Measurements from ENCODE around the gene TRIM10.

The TRIM10 gene

DNA sequence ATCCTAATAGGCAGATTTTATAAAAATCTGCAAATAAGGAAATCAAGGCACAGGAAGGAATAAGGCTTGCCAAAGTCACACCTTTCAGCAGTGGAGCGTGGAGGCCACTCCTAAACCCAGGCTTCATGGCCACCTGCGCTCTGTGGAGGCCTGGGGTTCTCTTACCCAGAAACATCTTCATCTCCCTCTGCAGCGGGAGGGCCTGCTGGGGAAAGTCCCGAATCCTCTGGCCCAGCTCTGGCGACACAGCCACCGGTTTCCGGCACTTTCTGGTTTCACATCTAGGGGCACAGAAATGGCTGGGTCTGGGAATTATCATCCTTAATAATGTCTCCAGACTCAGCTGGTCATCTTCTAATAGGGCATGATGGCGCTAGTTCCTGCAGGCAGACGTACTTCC lies 4.2 kb downstream of the TRIM10 start:
- Histone ChIP-seq H4K20me1 (ENCODE audit: insufficient read depth, low read length) (no peaks in the 10 kb centered on the region), H3K9me2 (replicated peaks; ENCODE audit: insufficient read depth, low read length) (no peaks in the 10 kb centered on the region), H3K36me3 (replicated peaks; ENCODE audit: insufficient read depth, low read length) (no peaks in the 10 kb centered on the region), H3K4me3 (ENCODE audit: low read length) (no peak overlapping the region), H3K9me3 (replicated peaks; ENCODE audit: insufficient read depth, low read length) (no peaks in the 10 kb centered on the region), H3K27me3 (replicated peaks; ENCODE audit: insufficient read depth, low read length) (0 out of 2 replicates have a peak, but pooled peaks cover 12% of the 10 kb centered on the region), H3K79me2 (ENCODE audit: low read length) (no peaks in the 10 kb centered on the region), H2AFZ (ENCODE audit: low read length) (no peak overlapping the region), H3K4me1 (ENCODE audit: low read length) (peaks cover 5% of the 10 kb centered on the region; the same call in 1 of the 2 replicates), H3F3A (ENCODE audit: insufficient read depth, low read length) (peaks cover 4% of the 10 kb centered on the region; the same call in 1 of the 2 replicates), H3K4me2 (ENCODE audit: low read depth, low read length) (no peak overlapping the region), H3K9ac (ENCODE audit: low read length) (no peak overlapping the region), H3K27ac (ENCODE audit: low read length) (no peak overlapping the region)
- no peak for DNase-seq
- TF ChIP-seq EZH2phosphoT487 (IDR thresholded peaks at IDR 0.05; ENCODE audit: low read length) = no peak
- no peak for TF ChIP-seq EZH2 (optimal IDR thresholded peaks at IDR 0.05; ENCODE audit: low read depth, low read length)
- TF ChIP-seq, protein P1, sequence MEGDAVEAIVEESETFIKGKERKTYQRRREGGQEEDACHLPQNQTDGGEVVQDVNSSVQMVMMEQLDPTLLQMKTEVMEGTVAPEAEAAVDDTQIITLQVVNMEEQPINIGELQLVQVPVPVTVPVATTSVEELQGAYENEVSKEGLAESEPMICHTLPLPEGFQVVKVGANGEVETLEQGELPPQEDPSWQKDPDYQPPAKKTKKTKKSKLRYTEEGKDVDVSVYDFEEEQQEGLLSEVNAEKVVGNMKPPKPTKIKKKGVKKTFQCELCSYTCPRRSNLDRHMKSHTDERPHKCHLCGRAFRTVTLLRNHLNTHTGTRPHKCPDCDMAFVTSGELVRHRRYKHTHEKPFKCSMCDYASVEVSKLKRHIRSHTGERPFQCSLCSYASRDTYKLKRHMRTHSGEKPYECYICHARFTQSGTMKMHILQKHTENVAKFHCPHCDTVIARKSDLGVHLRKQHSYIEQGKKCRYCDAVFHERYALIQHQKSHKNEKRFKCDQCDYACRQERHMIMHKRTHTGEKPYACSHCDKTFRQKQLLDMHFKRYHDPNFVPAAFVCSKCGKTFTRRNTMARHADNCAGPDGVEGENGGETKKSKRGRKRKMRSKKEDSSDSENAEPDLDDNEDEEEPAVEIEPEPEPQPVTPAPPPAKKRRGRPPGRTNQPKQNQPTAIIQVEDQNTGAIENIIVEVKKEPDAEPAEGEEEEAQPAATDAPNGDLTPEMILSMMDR (IDR thresholded peaks at IDR 0.05; ENCODE audit: low read length) = no peak

DNA sequence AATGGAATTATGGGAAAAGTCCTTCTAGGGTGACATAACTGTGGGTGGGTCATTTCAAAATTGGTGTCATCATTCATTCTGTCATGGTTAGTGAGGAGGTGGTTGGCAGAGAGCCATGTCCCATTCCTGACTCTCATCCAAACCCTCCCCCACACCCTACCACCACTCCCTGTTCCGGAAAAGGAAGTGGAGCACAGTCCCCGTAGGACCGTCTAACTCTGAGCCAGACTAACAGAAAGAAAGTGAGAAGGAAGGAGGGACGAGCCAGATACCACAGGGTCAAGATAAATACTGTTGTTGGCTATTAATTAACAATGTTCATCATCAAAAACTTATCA lies 4.8 kb downstream of the TRIM10 start:
- no peak overlapping the region for H3K4me2 ChIP-seq (ENCODE audit: low read depth, low read length)
- H3F3A ChIP-seq (ENCODE audit: insufficient read depth, low read length) = peaks cover 4% of the 10 kb centered on the region; the same call in 1 of the 2 replicates
- TF ChIP-seq, protein P1 (IDR thresholded peaks at IDR 0.05; ENCODE audit: low read length) = no peak
- no peak for TF ChIP-seq EZH2phosphoT487 (IDR thresholded peaks at IDR 0.05; ENCODE audit: low read length)
- TF ChIP-seq EZH2 (optimal IDR thresholded peaks at IDR 0.05; ENCODE audit: low read depth, low read length) = no peak
- H3K79me2 ChIP-seq (ENCODE audit: low read length) = no peaks in the 10 kb centered on the region
- H3K9ac ChIP-seq (ENCODE audit: low read length) = no peak overlapping the region
- no peaks in the 10 kb centered on the region for H3K36me3 ChIP-seq (replicated peaks; ENCODE audit: insufficient read depth, low read length)
- no peak overlapping the region for H3K27ac ChIP-seq (ENCODE audit: low read length)
- H3K4me3 ChIP-seq (ENCODE audit: low read length) = no peak overlapping the region
- no peak for DNase-seq
- no peaks in the 10 kb centered on the region for H3K9me2 ChIP-seq (replicated peaks; ENCODE audit: insufficient read depth, low read length)
- no peaks in the 10 kb centered on the region for H3K9me3 ChIP-seq (replicated peaks; ENCODE audit: insufficient read depth, low read length)
- no peaks in the 10 kb centered on the region for H4K20me1 ChIP-seq (ENCODE audit: insufficient read depth, low read length)
- no peak overlapping the region for H2AFZ ChIP-seq (ENCODE audit: low read length)
- peaks cover 5% of the 10 kb centered on the region; the same call in 1 of the 2 replicates for H3K4me1 ChIP-seq (ENCODE audit: low read length)
- H3K27me3 ChIP-seq (replicated peaks; ENCODE audit: insufficient read depth, low read length) = 0 out of 2 replicates have a peak, but pooled peaks cover 12% of the 10 kb centered on the region

DNA sequence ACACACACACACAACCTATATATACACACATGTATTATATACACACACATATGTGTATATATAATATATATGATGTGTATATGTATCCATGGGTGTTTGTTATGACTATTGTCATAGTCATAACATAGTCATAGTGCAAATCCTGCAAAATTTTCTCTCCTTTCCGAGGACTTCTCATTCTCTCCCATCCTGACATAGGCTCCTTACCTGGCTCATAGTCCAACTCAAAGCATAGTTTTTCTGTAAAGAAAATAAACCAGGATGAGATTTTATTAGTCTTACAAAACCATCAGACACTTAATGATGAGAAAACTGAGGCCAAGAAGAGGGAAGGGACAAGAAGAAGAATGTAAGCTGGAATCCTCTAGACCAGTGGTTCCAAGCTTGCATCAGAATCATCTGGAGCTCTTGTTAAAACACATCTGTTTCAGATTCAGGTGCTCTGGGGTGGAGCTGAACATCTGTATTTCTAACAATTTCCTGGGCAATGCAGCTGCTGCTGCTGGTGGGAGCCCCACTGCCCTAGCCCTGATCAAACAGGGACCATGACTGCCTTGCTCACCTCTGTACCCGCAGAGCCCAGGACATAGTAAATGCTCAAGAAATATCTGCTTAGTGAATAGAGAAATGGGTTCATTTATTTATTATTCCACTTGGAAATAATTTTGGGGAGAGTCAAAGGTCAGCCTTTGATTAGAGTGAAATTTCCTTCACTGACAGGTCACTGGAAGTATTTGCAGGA lies 5.3 kb downstream of the TRIM10 start:
- no peak overlapping the region for H3K27ac ChIP-seq (ENCODE audit: low read length)

More for the DNA sequence above, 5.3 kb downstream of the TRIM10 start:
- 0 out of 2 replicates have a peak, but pooled peaks cover 12% of the 10 kb centered on the region for H3K27me3 ChIP-seq (replicated peaks; ENCODE audit: insufficient read depth, low read length)
- H4K20me1 ChIP-seq (ENCODE audit: insufficient read depth, low read length) = no peaks in the 10 kb centered on the region
- no peaks in the 10 kb centered on the region for H3K9me3 ChIP-seq (replicated peaks; ENCODE audit: insufficient read depth, low read length)
- peaks cover 4% of the 10 kb centered on the region; the same call in 1 of the 2 replicates for H3F3A ChIP-seq (ENCODE audit: insufficient read depth, low read length)
- DNase-seq = no peak
- H3K4me1 ChIP-seq (ENCODE audit: low read length) = peaks cover 5% of the 10 kb centered on the region; the same call in 1 of the 2 replicates
- no peak overlapping the region for H3K9ac ChIP-seq (ENCODE audit: low read length)
- no peak overlapping the region for H3K4me2 ChIP-seq (ENCODE audit: low read depth, low read length)
- no peaks in the 10 kb centered on the region for H3K79me2 ChIP-seq (ENCODE audit: low read length)
- H2AFZ ChIP-seq (ENCODE audit: low read length) = no peak overlapping the region
- no peak overlapping the region for H3K4me3 ChIP-seq (ENCODE audit: low read length)
- no peaks in the 10 kb centered on the region for H3K36me3 ChIP-seq (replicated peaks; ENCODE audit: insufficient read depth, low read length)
- no peaks in the 10 kb centered on the region for H3K9me2 ChIP-seq (replicated peaks; ENCODE audit: insufficient read depth, low read length)
- TF ChIP-seq EZH2 (optimal IDR thresholded peaks at IDR 0.05; ENCODE audit: low read depth, low read length) (no peak), EZH2phosphoT487 (IDR thresholded peaks at IDR 0.05; ENCODE audit: low read length) (no peak)
- TF ChIP-seq, protein P1 (IDR thresholded peaks at IDR 0.05; ENCODE audit: low read length) = no peak

Data from MM.1S (cell line).